NCI-H1048 (cell line): ENCODE data around the gene ZNF74.

Experiments used
- DNase-seq: peaks from one replicate; lab custom pipeline; 2025; lab: John Stamatoyannopoulos, UW

Gene ZNF74

DNA sequence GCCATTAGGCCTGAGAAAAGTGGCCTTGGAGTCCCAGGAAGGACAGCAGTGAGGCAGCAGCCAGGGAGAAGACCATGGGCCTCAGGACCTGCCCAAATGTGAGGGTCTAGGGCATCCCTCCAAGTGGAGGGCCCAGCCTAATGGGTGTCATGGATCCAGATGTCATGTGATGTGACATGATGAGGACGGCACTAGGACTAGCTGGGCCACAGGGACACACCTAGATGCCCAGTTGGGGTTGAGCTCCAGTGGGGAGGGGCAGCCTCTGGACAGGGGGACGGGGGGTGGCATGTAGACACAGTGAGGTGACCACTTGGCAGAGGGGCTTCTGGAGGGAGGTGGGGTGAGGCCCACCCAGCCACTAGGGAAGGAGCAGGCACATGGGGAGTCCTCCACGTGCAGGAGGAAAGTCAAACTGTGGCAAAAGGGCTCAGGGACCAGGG, 38.3 kb downstream of the ZNF74 start:
- no peak for DNase-seq

DNA sequence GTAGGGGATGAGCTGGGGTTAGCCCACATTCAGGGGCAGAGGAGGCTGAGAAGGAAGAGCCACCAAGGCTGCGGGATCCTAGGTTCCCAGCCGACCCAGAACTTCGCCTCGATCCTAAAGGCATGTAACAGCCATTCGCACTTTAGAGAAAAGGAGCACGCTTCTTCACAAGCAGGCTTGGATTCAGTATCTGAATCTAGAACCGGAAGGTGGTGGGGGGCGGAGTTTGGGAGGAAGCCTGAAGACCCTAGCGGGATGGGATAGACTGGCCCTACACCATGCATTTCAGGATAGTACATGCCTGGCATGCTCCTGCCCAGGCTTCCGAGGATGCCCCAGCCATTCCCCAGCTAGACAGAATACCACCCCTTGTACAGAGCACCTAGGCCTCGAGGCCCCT, 39.2 kb downstream of the ZNF74 start:
- no peak for DNase-seq

DNA sequence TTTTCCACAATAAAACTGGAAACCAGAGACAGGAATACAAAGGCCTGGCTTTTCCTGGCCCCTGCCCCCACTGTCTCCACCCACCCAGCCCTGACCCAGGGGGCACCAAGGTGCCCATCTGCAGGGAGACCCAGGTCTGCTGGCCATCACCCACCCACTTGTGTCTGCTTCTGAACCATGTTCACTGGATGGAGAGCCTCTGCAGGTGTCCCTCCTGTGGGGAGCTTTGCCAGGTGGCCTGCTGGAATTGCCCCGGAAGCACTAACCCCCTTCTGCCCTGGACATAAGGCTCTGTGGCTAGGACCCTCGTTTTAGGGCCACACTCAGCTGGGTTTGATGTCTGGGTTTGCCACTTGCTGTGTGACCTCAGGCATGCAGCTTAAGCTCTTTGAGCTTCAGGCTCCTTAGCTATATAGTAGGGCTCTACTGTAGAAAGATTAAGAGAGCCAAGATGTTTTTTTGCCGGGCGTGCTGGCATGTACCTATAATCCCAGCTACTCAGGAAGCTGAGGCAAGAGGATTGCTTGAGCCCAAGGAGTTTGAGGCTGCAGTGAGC, 39.8 kb downstream of the ZNF74 start:
- no peak for DNase-seq

DNA sequence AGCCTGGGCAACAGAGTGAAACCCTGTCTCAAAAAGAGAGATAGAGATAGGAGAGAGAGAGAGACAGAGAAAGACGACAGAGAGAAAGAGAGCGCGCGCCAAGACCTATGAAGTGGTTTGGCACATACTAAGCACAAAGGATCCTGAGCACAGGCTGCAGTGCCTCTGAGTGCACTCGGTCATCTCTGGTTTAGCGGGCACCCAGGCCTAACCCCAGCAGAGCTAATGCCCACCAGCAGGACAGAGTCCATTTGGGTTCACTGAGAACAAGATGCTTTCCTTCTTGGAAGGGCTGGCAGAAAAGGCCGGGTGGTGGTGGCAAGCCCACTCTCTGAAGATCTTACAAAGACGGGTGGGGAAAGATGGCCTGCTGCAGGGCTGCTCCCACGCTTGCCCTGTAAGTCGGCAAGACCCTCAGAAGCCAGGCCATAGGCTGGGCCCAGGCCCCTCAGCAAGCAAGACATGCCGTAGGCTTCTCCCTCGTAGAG, 40.4 kb downstream of the ZNF74 start:
- DNase-seq = no peak

DNA sequence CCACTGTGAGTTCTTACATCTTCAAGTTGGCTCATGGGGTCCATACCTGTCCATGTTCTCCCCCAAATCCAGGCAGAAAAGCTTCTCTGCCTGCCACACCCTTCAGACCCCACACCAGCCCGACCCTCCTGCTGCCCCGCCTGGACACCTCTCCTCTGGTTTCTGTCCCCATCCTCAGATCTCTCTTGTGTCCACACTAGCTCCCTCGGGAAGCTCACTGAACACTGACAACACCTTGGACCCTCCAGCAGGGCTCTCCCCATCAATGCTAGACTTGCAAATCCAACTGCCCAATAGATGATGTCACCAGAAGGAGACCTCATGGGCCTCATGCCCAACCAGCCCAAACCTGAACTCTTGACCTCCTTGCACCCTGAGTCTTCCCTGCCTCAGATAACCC, 40.8 kb downstream of the ZNF74 start:
- DNase-seq = no peak

DNA sequence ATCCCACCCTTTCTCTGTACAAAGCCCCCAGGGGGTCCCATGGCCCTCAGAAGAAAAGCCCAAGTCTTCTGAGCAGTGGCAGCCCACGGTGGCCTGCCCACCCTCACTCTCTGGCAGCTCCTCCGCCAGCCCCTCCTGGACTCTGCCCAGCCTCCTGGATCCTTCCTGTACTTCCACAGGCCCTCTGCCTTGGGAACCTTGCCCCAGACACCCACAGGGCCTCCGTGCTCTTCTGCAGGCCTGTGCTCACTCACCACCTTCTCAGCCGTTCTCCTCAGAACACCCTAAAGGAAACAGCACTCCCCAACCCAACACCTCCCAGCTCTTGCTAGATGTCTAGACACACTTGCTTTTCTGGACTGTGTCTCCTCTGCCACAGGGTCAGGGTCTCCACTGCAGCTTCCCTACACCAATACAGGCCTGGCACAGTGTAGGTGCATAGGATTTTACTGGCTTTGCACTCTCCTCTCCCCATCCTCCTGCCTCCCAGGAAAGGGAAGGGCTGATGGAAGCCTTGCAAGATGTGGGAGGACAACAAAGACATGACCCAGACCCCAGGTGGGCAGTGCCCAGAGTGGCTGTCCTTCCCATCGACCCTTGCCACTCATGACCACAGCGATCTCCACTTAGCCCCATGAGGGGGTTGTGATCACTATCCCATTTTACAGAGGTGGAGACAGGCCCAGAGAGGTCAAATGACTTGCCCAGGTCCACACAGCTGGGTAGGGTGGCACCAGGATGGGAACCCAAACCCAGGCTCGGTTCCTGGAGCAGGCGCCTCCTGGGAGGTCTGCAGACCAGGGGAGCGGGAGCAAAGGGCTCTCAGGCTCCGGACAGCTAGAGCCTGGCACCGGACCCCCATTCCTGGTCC, 41.7 kb downstream of the ZNF74 start:
- no peak for DNase-seq

DNA sequence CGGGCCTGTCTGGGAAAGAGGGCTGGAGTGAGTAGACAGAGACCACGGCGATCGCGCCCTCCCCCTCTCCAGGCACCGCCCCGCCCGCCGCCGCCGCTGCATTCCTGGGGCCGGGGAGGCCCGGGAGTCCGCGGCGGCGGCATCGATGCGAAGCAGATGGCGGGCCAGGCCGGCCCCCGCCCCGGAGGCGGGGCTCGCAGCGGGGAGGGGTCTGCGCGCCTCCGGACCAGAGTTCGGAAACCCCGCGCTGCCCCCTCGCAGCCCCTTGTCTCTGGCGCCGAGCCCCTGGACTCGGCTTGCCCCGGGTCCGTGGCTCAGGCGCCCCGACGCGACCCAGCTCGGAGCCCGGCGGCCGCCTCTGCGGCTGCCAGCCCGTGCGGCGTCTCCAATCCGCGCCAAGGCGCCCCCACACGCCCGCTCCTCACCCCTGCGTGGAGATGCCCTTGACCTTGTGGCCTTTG, 42.4 kb downstream of the ZNF74 start:
- no peak for DNase-seq

DNA sequence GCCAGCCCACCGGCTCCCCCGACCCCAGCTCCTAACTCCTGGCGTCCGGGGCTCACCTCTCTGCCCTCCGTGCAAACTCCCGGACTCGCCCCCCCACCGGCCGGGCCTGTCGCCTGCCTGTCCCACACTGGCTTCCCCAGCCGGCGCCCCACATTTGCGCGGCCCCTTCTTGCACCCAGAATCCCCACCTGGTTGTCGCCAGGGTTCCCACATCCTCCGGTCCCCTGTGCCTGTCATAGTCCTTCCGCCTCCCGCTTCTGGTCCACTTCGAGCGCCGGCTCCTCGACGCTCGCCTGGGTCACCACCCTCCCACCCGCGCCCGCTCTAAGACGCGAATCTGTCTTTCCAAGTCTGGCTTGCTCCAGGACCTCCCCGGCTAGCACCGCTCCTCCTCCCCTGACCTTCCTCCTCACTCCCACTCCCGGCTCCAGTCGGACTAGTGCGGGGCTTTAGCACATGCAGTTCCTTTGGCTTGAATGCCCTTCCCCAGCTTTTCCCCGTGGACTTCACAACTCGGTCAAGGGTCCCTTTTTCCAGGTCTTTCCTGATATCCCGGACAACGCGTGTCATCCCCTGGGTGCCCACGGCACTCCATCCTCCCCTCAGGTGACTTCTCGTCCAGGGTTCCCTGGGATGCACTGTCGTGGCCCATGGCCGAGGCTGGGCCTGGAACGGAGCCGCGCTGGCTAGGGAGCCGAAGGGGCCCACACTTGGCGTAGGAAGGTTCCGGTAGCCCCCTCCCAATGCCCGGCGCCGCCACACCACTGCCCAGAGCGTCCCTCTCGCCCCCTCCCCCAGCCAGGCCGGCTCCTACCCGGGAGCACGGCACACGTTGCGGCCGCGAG, 43.0 kb downstream of the ZNF74 start:
- no peak for DNase-seq

DNA sequence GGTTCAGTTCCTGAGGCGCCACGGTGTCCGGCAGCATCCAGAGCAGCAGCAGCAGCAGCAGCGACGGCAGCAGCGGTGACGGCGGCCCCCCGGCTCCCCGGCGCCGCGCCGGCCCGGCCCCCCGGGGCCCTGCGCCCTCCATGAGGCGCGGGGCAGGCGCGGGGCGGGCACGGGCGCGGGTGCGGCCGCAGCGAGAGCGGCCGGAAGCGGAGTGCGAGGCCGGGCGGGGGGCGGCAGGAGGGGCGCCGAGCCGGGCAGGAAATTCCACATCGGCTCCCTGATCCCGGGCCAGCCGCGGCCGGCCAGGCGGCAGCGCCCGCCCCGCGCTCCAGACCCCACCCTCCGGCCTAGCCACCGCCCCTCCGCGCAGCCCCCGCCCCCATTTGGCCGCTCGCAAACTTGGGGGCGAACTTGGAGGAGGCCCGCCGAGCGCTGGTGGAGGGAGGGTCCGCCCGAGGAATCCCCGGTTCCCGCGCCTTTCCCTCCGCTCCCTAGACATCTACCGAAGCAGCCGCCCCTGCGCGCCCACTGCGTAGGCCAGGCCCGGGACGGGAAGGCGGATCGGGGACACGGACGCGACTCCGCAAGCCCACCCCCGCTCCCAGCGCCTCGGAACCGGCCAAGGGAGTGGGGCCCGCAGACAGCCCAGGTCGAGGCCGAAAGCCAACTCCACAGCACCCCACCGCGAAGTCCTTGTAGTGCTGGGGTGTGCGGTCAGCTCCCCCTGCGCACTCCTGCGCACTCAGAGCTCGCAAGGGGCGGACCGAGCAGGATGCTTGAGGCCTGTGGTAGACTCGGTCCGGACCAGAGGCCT, 43.9 kb downstream of the ZNF74 start, which contains the start of gene SCARF2:
TSS of gene SCARF2 (minus strand) at position 213 of the 814 bp plus-strand sequence. CDS start at position 142, 71 bp downstream.
- DNase-seq = no peak

DNA sequence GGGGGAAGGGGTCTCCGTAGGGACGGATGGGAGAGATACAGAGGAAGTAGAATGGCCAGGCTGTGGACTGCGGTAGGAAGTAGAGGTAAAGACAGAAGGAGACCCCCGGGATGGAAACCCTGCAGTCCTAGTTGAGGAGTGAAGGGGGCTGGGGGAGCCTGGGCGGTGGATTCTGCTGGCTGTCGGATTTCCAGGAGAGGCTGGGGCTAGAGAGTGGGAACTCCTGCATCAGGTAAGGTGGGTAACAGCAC, 44.4 kb downstream of the ZNF74 start:
- DNase-seq = no peak

DNA sequence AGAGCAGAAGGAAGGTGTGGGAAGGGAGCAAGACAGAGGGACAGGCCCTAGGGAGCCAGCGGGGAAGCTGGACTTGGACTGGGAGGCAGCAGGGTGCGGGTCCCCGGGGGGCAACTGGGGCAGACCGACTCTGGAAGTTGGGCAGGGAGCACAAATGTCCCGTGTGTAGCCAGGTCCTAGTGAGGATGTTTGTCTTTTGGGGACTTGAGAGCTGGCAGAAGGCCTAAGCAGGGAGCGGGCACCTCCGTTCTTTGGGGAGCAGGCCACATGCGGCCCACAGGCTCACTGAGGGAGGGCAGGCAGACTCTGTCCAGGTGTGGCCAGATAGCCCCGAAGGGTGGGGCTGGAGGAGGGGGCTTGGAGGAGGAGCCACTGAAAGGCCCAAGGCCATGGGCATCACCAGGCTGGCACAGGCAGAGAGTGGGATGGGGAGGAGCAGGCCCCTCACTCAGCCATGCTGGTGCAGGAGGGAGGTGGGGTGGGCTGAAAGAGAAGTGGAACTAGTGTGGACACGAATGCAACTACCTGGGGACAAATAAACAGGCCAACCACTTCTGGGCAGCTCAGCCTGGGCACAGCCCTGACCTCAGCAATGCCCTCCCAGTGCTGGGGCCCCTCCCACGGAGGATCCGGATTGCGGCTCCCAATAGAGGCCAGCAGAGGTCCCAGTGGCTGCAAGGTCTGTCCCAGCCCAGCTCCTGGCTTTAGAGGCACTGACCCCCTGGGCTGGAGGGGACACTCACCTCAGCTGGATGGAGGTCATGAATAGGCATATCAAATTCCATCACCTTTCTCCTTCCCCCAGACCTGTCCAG, 44.9 kb downstream of the ZNF74 start:
- no peak for DNase-seq

DNA sequence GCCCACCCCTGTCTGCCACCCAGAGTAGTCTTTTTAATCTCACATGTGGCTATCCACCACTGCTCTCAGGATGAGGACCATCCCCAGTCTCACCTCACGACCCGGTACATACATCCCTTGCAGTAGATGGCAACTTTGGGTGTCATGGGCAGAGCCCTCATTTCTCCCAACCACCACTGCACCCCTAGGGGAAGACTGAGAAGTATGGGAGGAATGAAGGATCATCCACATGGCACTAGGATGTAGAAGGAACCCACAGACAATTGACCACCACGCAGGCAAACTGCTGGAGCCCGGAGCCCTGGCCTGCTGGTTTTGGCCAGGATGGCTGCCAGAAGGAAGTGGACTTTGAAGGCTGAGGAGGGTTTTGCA, 45.6 kb downstream of the ZNF74 start:
- DNase-seq = no peak

DNA sequence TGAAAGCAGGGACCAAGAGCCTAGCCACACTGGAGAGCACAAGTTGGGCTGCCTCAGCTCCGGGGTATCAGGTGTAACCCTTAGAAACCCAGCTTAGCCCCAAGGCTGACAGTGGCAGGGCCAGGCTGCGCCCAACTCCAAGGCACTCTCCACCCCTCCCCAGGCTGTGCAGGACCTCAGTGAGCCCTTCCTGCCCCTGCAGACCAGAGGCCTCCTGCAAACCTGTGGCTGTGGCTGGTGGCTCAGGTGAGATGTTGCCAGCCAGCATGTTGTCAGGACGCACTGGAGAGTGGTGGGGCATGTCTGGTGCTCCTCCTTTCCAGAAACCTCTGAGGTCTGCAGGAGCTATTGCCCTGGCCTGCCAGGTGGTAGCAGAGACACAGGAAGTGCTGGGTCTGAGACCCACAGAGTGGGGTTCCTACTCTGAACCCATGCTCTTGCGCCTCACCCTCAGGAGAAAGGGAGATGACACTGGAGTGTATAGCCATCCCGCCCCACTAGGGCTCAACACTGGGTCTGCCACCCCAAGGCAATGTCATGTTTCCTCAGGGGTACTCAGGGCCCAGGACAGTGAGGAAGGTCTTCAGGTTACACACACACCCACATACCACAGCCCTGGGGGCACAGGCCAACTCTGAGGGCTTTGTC, 46.1 kb downstream of the ZNF74 start:
- no peak for DNase-seq

DNA sequence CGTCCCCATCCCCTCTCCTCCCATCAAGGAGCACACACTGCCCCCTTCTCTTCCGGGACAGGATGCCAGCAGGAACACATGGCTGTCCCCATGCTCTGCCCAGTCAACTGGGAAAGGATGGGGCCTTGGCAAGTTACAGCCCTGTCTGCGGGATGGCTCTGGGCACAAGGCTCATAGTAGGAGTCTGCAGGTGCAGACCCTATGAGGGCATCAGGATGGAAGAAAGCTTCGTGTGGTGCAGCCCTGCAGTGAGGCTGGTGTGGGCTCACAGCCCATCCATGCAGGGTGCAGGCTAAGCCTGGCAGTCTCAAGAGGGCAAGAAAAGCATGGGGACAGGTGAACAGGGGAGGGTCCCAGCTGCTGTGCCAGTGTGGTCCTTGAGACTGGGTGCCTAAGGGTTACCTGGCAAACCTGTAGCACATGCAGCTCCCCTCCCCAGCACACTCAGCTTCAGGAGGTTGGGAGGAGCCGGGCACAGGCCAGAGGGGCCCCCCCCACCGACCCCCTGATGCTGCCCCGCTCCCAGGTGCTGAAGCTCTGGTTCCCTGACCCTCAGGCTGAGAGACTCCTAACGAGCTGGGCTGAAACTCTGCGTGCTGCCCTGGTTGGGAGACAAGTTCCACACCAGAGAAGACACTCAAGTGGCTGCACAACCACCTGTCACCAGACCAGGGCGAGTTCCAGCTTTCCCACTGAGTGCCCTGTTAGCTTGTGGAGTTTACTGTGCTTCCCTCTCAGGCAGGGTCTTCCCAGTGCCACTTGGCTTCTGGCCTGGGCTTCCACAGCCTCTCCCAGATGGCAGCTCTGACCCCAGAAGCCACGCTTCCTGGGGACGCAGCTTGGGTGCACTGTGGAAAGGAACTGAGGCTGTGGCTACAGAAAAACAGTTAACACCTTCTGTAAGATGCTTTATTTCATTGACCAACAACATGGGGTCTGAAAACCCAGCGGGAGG, 47.0 kb downstream of the ZNF74 start:
- DNase-seq = no peak

DNA sequence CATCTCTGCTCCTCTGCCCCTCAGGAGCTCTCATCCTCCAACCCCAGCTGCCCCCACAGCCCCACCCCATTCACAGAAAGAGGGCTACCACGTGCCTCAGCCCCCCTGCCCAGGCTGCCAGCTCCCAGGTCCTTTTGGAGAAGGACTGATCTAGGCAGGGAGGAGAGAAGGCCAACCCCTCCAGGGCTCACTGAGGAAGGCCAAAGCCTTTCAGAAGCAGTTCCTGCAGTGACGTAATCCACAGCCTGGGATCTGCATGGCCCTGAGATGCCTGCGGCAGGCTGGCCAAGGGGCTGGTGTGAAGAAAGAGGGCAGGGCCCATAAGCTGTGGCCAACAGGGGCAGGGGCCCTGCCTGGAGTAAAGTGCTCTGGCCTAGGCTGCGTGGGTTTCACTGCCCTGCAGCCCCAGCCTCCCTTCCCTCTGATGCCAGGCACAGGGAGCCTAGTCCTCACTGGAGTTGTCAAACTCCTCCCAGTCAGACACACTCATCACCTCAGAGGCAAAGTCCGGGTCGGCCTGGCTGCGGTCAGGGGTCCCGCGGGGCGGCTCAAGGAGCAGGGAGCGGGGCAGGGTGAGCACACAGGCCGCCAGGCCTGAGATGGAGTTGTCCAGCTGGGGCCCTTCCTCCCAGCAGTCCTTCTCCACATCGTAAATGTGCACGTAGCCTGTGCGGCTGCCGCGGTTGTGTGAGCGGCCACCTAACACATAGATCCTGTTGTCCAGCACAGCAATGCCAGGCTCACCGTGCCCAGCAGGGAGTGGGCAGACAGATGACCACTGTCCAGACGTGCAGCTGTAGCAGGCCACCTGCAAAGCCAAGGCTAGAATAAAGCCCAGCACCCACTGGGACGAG, 47.9 kb downstream of the ZNF74 start:
- DNase-seq = no peak

DNA sequence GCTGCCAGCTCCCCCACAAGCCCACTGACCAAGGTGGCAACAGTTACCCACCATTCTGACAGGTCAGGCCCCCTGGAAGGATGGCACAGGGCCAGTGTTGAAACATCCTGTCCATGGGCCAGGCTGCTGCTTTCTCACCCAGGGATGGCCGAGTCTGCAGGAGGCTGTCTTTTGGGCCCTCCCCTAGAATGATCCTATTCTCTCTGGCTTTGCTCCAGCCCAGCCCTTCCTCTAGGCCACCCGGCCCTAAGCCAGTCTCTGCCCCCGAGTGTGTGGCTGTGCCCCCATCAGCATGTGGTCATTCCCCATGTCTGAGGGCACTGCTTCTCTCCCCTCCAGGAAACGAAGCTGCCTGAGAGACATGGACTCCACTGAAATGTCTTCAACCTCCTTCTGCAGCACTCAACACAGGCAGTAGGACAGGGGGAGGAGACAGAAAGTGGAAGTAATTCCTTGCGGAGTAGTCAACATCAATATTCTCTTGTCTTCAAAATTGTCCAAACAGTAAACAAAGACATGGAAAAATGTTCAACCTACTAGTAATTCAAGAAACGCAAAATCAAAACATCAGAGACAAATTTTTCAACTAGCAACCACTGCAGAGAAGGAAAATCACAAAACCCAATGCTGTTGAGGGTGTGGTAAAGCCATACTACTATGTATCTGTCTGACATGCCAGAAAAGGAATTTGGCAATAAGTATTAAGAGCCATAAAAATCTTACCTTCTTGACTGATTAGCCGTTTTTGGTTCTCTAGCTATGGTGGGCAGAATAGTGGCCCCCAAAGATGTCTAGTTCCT, 48.7 kb downstream of the ZNF74 start:
- no peak for DNase-seq

DNA sequence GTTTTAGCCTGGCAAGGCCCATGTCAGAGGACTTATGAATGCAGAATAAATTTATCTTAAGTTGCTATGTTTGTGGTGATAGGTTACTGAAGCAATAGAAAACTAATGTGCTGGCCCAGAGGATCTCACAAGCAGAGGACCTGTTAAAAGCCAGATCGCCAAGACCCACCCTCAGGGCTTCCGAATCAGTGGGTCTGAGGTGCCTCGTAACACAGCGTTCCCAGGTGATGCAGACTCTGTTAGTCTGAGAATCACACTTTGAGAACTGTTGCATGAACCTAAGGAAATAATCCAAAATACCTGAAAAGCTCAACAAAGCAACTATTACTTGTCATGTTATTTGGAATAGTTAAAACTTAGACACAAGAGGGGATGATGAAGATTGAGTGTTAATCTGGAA, 50.4 kb downstream of the ZNF74 start:
- no peak for DNase-seq
